ENCODE measurements around the gene CNGA4. TPM values are rescaled to one million over a fixed set of nuclear protein-coding genes. Genes with fewer than 3 reads are reported as not detected.

CNGA4 gene
- 0.12 TPM in 1 of 2 replicates, not detected in the other for total RNA-seq

- DNase-seq (ENCODE audit: extremely low read depth, low read depth, low spot score): no peak
These were observed at the start of gene CNGA4 for GRCh38 chr11:6238902-6239301. TSS of gene CNGA4 (plus strand) at chr11:6239089. CDS start at chr11:6239207, 118 bp downstream.

- DNase-seq (ENCODE audit: extremely low read depth, low read depth, low spot score): no peak
These were observed 47.1 kb upstream of the CNGA4 start for GRCh38 chr11:6191742-6192141.

- DNase-seq (ENCODE audit: extremely low read depth, low read depth, low spot score): no peak
These were observed 44.8 kb upstream of the CNGA4 start for GRCh38 chr11:6194065-6194581.

GRCh38 chr11:6196396-6196795 lies 42.5 kb upstream of the CNGA4 start:
- DNase-seq (ENCODE audit: extremely low read depth, low read depth, low spot score): no peak

GRCh38 chr11:6197466-6198200 lies 41.3 kb upstream of the CNGA4 start:
- no peak for DNase-seq (ENCODE audit: extremely low read depth, low read depth, low spot score)

- no peak for DNase-seq (ENCODE audit: extremely low read depth, low read depth, low spot score)
These were observed 39.6 kb upstream of the CNGA4 start, which contains the start of gene OR52W1 for GRCh38 chr11:6199174-6199810. TSS of gene OR52W1 (plus strand) at chr11:6199224. CDS start at chr11:6199224, 0 bp downstream.

- no peak for DNase-seq (ENCODE audit: extremely low read depth, low read depth, low spot score)
These were observed 37.9 kb upstream of the CNGA4 start for GRCh38 chr11:6200975-6201374.

- DNase-seq (ENCODE audit: extremely low read depth, low read depth, low spot score): no peak
These were observed 37.4 kb upstream of the CNGA4 start for GRCh38 chr11:6201481-6201880.

GRCh38 chr11:6202041-6202440 lies 36.8 kb upstream of the CNGA4 start:
- no peak for DNase-seq (ENCODE audit: extremely low read depth, low read depth, low spot score)

- no peak for DNase-seq (ENCODE audit: extremely low read depth, low read depth, low spot score)
These were observed 35.6 kb upstream of the CNGA4 start for GRCh38 chr11:6203327-6203726.

- DNase-seq (ENCODE audit: extremely low read depth, low read depth, low spot score): no peak
These were observed 34.2 kb upstream of the CNGA4 start for GRCh38 chr11:6204706-6205105.

GRCh38 chr11:6205366-6205765 lies 33.5 kb upstream of the CNGA4 start, which contains the start of gene C11orf42:
TSS of gene C11orf42 (plus strand) at chr11:6205557. CDS start at chr11:6205616, 59 bp downstream.
- DNase-seq (ENCODE audit: extremely low read depth, low read depth, low spot score): no peak

GRCh38 chr11:6206456-6207180 lies 32.3 kb upstream of the CNGA4 start:
- no peak for DNase-seq (ENCODE audit: extremely low read depth, low read depth, low spot score)

- no peak for DNase-seq (ENCODE audit: extremely low read depth, low read depth, low spot score)
These were observed 29.1 kb upstream of the CNGA4 start for GRCh38 chr11:6209801-6210200.

- no peak for DNase-seq (ENCODE audit: extremely low read depth, low read depth, low spot score)
These were observed 28.5 kb upstream of the CNGA4 start for GRCh38 chr11:6210274-6210955.

- no peak for DNase-seq (ENCODE audit: extremely low read depth, low read depth, low spot score)
These were observed 24.4 kb upstream of the CNGA4 start for GRCh38 chr11:6214530-6214929.

- DNase-seq (ENCODE audit: extremely low read depth, low read depth, low spot score): no peak
These were observed 22.4 kb upstream of the CNGA4 start for GRCh38 chr11:6216501-6216900.

- no peak for DNase-seq (ENCODE audit: extremely low read depth, low read depth, low spot score)
These were observed 21.2 kb upstream of the CNGA4 start for GRCh38 chr11:6217722-6218121.

- no peak for DNase-seq (ENCODE audit: extremely low read depth, low read depth, low spot score)
These were observed 19.5 kb upstream of the CNGA4 start for GRCh38 chr11:6219359-6219758.

- DNase-seq (ENCODE audit: extremely low read depth, low read depth, low spot score): no peak
These were observed 15.0 kb upstream of the CNGA4 start for GRCh38 chr11:6223854-6224253.

- DNase-seq (ENCODE audit: extremely low read depth, low read depth, low spot score): no peak
These were observed 14.5 kb upstream of the CNGA4 start for GRCh38 chr11:6224421-6224820.
